PC-9 (cell line): ENCODE measurements around the gene TIMM17B. TPM values are rescaled to one million over a fixed set of nuclear protein-coding genes. Genes with fewer than 3 reads are reported as not detected.

Experiments used
- BruUV-seq: library from RNA; stranded (reverse); fragments of 400-500 nt; replicated peaks from 2 replicates; lab custom pipeline; 2021; lab: Mats Ljungman, UMichigan
- CTCF ChIA-PET: fragments of 300-600 bp; sonication (Branson Sonifier 250); formaldehyde crosslinking; loops from one replicate; lab custom pipeline; 2022; ENCODE audit warnings: antibody characterized with exemption; lab: Charles Lee
- POLR2A ChIA-PET: fragments of 300-600 bp; sonication (Branson Sonifier 250); formaldehyde crosslinking; loops from one replicate; lab custom pipeline; 2022; ENCODE audit warnings: antibody characterized with exemption; ENCODE audit not compliant: unreplicated experiment; lab: Charles Lee
- DNase-seq, 2 experiments: peaks; one replicate each; pipeline versions ENCODE4 v3.0.0 to v3.0.0-alpha.2; 2015 to 2022; ENCODE audit warnings: mixed read lengths in 1 of 2
- H2AFZ ChIP-seq: fragments of 200-600 bp; sonication (generic); 2 replicates; pipeline ENCODE4 v1.8.1; 2017; ENCODE audit warnings: antibody characterized with exemption
- H3F3A ChIP-seq: fragments of 200-600 bp; sonication (generic); 2 replicates; pipeline ENCODE4 v1.8.1; 2017; ENCODE audit warnings: antibody characterized with exemption, mild to moderate bottlenecking, low read depth; ENCODE audit not compliant: insufficient read depth
- H3K27ac ChIP-seq: fragments of 200-600 bp; sonication (generic); 2 replicates; pipeline ENCODE4 v1.6.1; 2016; ENCODE audit warnings: mixed run types
- H3K27me3 ChIP-seq: fragments of 200-600 bp; sonication (generic); 2 replicates; pipeline ENCODE4 v1.6.1; 2016; ENCODE audit warnings: low read depth, mixed run types; ENCODE audit not compliant: insufficient read depth
- H3K36me3 ChIP-seq: fragments of 200-600 bp; sonication (generic); 2 replicates; pipeline ENCODE4 v1.6.1; 2016; ENCODE audit warnings: low read depth, mixed run types
- H3K4me1 ChIP-seq: fragments of 200-600 bp; sonication (generic); replicated peaks from 2 replicates; pipeline ENCODE4 v1.6.1; 2016; ENCODE audit warnings: mixed run types; ENCODE audit not compliant: insufficient read depth
- H3K4me2 ChIP-seq: fragments of 200-600 bp; sonication (generic); 2 replicates; pipeline ENCODE4 v1.6.1; 2017; ENCODE audit warnings: mixed run types
- H3K4me3 ChIP-seq: fragments of 200-600 bp; sonication (generic); 2 replicates; pipeline ENCODE4 v1.6.1; 2016; ENCODE audit warnings: mixed run types
- H3K79me2 ChIP-seq: fragments of 200-600 bp; sonication (generic); 2 replicates; pipeline ENCODE4 v1.6.1; 2017; ENCODE audit warnings: low read depth, mixed run types
- H3K9me2 ChIP-seq: fragments of 200-600 bp; sonication (generic); 2 replicates; pipeline ENCODE4 v1.8.1; 2017; ENCODE audit warnings: mild to moderate bottlenecking; ENCODE audit not compliant: insufficient read depth
- H3K9me3 ChIP-seq: fragments of 200-600 bp; sonication (generic); 2 replicates; pipeline ENCODE4 v1.8.1; 2016; ENCODE audit warnings: low read depth; ENCODE audit not compliant: insufficient read depth
- H4K20me1 ChIP-seq: fragments of 200-600 bp; sonication (generic); 2 replicates; pipeline ENCODE4 v1.8.1; 2017; ENCODE audit not compliant: insufficient read depth
- EZH2 ChIP-seq: fragments of 200-600 bp; sonication (generic); IDR thresholded peaks from 2 replicates; pipeline ENCODE4 v1.8.0; 2017; ENCODE audit warnings: antibody characterized with exemption, low read depth
- intact Hi-C: fragments of 100-400 bp; cut with micrococcal nuclease; formaldehyde crosslinking; loops from one replicate; pipeline ENCODE4 v1.10.0; 2022; ENCODE audit not compliant: unreplicated experiment
- total RNA-seq: library from RNA; stranded (reverse); gene quantifications from 2 replicates; pipeline ENCODE4 v1.2.3, GENCODE V29; 2021
- TF ChIP-seq, protein P1 (sequence below): fragments of 200-600 bp; sonication (generic); conservative IDR thresholded peaks from 2 replicates; pipeline ENCODE4 v1.6.1; 2017; ENCODE audit warnings: mixed run types, antibody characterized with exemption, mild to moderate bottlenecking, moderate library complexity

Gene TIMM17B
- total RNA-seq, 1 experiment from 2014 or later: 44.9 TPM

DNA sequence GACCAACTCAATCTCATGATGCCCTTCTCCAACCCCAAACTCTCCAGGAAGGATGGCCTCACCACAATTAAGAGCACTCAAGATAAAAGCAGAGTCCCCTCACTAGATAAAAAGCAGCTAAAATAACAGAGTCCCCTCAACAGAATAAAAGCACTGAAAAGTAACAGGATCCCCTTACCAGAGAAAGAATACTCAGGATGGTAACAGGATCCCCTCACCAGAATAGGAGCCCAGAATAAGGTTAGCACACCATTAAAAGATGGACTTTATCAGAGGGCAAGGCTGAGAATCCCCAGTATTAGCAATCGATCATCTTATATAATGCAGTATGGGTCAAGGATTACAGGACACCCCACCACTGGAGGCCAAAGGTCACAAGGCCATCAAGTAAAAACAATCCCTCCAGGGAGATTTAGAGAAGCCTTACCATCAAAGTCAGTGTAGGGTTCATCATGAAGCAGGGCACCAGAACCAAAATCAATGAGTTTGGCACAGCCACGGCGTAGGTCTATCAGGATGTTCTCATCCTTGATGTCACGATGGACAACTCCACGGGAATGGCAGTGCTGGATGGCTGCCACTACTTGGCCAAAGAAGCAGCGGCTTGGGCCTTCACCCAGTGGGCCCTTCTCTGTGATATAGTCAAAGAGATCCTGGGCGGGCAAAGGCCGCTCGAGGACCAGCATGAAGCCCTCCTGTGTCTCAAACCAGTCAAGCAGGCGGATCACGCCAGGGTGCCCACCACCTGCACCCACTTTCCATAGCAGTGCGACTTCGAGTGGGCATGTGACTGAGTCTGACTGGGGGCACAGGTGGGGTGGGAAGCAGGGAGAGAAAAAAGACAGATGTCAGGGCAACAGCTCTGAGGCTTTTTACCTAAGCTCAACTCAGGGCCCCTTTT is 17.3 kb upstream of the TIMM17B start:
- intact Hi-C loops: loop anchor here (5.0 kb wide), 1 partner anchor 142 kb away; the partner anchor contains the start of gene CCDC120
- no peak for DNase-seq

DNA sequence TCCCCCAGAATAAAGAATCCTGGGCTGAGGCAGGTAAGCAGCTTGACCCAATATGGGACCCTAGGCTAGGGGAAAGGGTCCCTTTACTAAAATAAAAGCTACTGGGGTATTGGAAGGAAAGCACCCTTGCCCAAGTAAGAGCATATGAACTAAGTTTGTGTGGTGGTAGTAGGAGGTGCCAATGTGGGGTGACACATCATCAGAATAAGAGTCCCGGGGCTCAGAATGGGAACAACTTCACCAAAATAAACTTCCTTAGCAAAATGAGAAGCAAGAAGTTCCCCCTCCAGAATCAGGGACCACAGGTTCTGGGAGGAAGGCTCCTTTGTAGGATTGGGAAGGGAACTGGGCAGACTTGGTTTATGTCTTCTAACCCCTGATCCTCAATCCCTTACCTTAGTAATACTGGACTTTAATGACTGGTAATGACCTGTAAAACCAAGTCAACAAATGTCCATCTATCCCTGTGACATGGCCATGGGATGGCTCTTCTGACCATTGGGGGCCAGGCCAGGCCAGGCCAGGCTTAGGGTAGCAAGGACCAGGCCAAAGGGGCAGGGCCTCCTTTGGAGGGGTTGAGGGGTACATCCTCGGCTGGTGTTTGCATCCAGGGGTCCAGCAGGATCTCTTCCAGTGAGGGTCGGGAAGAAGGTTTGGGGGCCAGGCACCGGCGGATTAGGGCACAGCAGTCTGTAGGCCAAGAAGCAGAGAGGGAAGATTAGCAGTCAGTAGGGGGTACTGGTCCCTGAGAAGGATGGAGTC is 16.2 kb upstream of the TIMM17B start:
- intact Hi-C loops: no loop called here
- BruUV-seq: no TSS peak
- Histone ChIP-seq H3K9me2 (no peaks in the 10 kb centered on the region), H4K20me1 (no peaks in the 10 kb centered on the region), H3K27ac (no peak overlapping the region), H3K79me2 (peaks cover 13% of the 10 kb centered on the region), H3K4me1 (no peaks in the 10 kb centered on the region), H3K36me3 (no peaks in the 10 kb centered on the region), H3K4me2 (no peak overlapping the region), H2AFZ (no peak overlapping the region), H3K4me3 (no peak overlapping the region), H3K27me3 (no peaks in the 10 kb centered on the region), H3K9me3 (no peaks in the 10 kb centered on the region), H3F3A (no peaks in the 10 kb centered on the region)
- ChIA-PET CTCF (no interaction called here), POLR2A (no interaction called here)
- TF ChIP-seq, protein P1, sequence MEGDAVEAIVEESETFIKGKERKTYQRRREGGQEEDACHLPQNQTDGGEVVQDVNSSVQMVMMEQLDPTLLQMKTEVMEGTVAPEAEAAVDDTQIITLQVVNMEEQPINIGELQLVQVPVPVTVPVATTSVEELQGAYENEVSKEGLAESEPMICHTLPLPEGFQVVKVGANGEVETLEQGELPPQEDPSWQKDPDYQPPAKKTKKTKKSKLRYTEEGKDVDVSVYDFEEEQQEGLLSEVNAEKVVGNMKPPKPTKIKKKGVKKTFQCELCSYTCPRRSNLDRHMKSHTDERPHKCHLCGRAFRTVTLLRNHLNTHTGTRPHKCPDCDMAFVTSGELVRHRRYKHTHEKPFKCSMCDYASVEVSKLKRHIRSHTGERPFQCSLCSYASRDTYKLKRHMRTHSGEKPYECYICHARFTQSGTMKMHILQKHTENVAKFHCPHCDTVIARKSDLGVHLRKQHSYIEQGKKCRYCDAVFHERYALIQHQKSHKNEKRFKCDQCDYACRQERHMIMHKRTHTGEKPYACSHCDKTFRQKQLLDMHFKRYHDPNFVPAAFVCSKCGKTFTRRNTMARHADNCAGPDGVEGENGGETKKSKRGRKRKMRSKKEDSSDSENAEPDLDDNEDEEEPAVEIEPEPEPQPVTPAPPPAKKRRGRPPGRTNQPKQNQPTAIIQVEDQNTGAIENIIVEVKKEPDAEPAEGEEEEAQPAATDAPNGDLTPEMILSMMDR: no peak
- no peak for TF ChIP-seq EZH2
- DNase-seq: no peak

More for the DNA sequence above, 17.3 kb upstream of the TIMM17B start:
- CTCF ChIA-PET: interaction anchor here (0.6 kb wide), 1 partner anchor 209 kb away, joined by 4 read pairs; no protein-coding TSS in a partner anchor
- TF ChIP-seq, protein P1: no peak
- no peak for TF ChIP-seq EZH2
- Histone ChIP-seq H3K79me2 (peaks cover 13% of the 10 kb centered on the region), H3F3A (no peaks in the 10 kb centered on the region), H2AFZ (no peak overlapping the region), H3K4me1 (no peaks in the 10 kb centered on the region), H3K9me3 (no peaks in the 10 kb centered on the region), H3K27me3 (no peaks in the 10 kb centered on the region), H3K9me2 (no peaks in the 10 kb centered on the region), H3K36me3 (no peaks in the 10 kb centered on the region), H4K20me1 (no peaks in the 10 kb centered on the region), H3K4me3 (no peak overlapping the region), H3K27ac (no peak overlapping the region), H3K4me2 (no peak overlapping the region)
- BruUV-seq: no TSS peak
- POLR2A ChIA-PET: no interaction called here
